ENCODE measurements around the gene DISC1. TPM values are rescaled to one million over a fixed set of nuclear protein-coding genes. Genes with fewer than 3 reads are reported as not detected.

Gene DISC1
- polyA plus RNA-seq, 3 donors, result 5.5 to 14.7 (median 5.8) TPM

- intact Hi-C loops (cut with micrococcal nuclease), result no loop called here
- no peak overlapping the region for H3K9ac ChIP-seq (ENCODE audit: insufficient read depth, low read length, poor library complexity, severe bottlenecking)
- H3K27ac Mint-ChIP-seq, result peak overlapping the region in 3 of 7 donors; percentile 43 to 59 (median 49)
- H4K20me1 ChIP-seq (ENCODE audit: insufficient read depth, low read length), result peaks cover 25% of the 10 kb centered on the region
- no peak for TF ChIP-seq CTCF (IDR thresholded peaks at IDR 0.05)
- peaks cover 20 to 25% of the 10 kb centered on the region in 2 donors for H3K36me3 Mint-ChIP-seq
- no peak overlapping the region for H3K4me2 ChIP-seq (replicated peaks; ENCODE audit: extremely low read depth, low read length, poor library complexity, severe bottlenecking)
- H2AFZ ChIP-seq (ENCODE audit: insufficient read depth, low read depth, low read length, poor library complexity, severe bottlenecking), result no peak overlapping the region
- no peak overlapping the region for H3K4me3 Mint-ChIP-seq
- H3K9me3 Mint-ChIP-seq, result peaks cover 0 to 10% (median 6%) of the 10 kb centered on the region in 7 donors
- H3K4me1 Mint-ChIP-seq, result peaks cover 42% of the 10 kb centered on the region
- H3K9me3 ChIP-seq (replicated peaks in 1 of 2; ENCODE audit: control insufficient read depth in 1 of 2, insufficient read depth in 1 of 2, low read length in 2 of 2), result peaks cover 0 to 8% of the 10 kb centered on the region in 2 donors
- peaks cover 0 to 2% (median 0%) of the 10 kb centered on the region in 3 donors for H3K27me3 Mint-ChIP-seq (ENCODE audit: low read depth in 3 of 3)
- WGBS (ENCODE audit: insufficient coverage), result 100% methylated on average over 1 of the region's 2 CpGs
- H3K27ac ChIP-seq (ENCODE audit: low read depth in 1 of 2, low read length in 2 of 2), result peak overlapping the region in 1 of 2 donors; percentile 40
- DNase-seq, result no peak
- H3K27me3 ChIP-seq (ENCODE audit: control insufficient read depth in 2 of 2, insufficient read depth in 2 of 2, low read length in 2 of 2), result no peaks in the 10 kb centered on the region
- H3K4me3 ChIP-seq (replicated peaks in 1 of 3; ENCODE audit: low read depth in 2 of 3, low read length in 3 of 3), result no peak overlapping the region
- peaks cover 12 to 20% of the 10 kb centered on the region in 2 donors for H3K36me3 ChIP-seq (replicated peaks in 1 of 2; ENCODE audit: control insufficient read depth in 1 of 2, insufficient read depth in 2 of 2, low read length in 2 of 2)
- peaks cover 37% of the 10 kb centered on the region for H3K79me2 ChIP-seq (ENCODE audit: insufficient read depth, low read length)
- H3K4me1 ChIP-seq (ENCODE audit: control insufficient read depth in 1 of 2, insufficient read depth in 2 of 2, low read length in 2 of 2), result peaks cover 25 to 30% of the 10 kb centered on the region in 2 donors
These were observed 122.3 kb downstream of the DISC1 start for GRCh38 chr1:231748760-231749415.

- no peak for DNase-seq
- no peak overlapping the region for H3K9ac ChIP-seq (ENCODE audit: insufficient read depth, low read length, poor library complexity, severe bottlenecking)
- peak overlapping the region; percentile 34 to 78 for H3K27ac ChIP-seq (ENCODE audit: low read depth in 1 of 2, low read length in 2 of 2)
- Mint-ChIP-seq H3K27ac (peak overlapping the region; percentile 80 to 94 (median 90)), H3K4me3 (no peak overlapping the region), H3K27me3 (ENCODE audit: low read depth in 3 of 3) (peaks cover 0 to 2% (median 0%) of the 10 kb centered on the region in 3 donors), H3K36me3 (peaks cover 27 to 37% of the 10 kb centered on the region in 2 donors), H3K9me3 (peaks cover 0 to 10% (median 7%) of the 10 kb centered on the region in 7 donors), H3K4me1 (peaks cover 42% of the 10 kb centered on the region)
- H4K20me1 ChIP-seq (ENCODE audit: insufficient read depth, low read length), result peaks cover 18% of the 10 kb centered on the region
- H2AFZ ChIP-seq (ENCODE audit: insufficient read depth, low read depth, low read length, poor library complexity, severe bottlenecking), result no peak overlapping the region
- WGBS (ENCODE audit: insufficient coverage), result no CpG with 5 or more reads among the region's 2 CpGs
- H3K9me3 ChIP-seq (replicated peaks in 1 of 2; ENCODE audit: control insufficient read depth in 1 of 2, insufficient read depth in 1 of 2, low read length in 2 of 2), result peaks cover 0 to 8% of the 10 kb centered on the region in 2 donors
- no peaks in the 10 kb centered on the region for H3K27me3 ChIP-seq (ENCODE audit: control insufficient read depth in 2 of 2, insufficient read depth in 2 of 2, low read length in 2 of 2)
- peaks cover 16 to 33% of the 10 kb centered on the region in 2 donors for H3K36me3 ChIP-seq (replicated peaks in 1 of 2; ENCODE audit: control insufficient read depth in 1 of 2, insufficient read depth in 2 of 2, low read length in 2 of 2)
- H3K4me1 ChIP-seq (ENCODE audit: control insufficient read depth in 1 of 2, insufficient read depth in 2 of 2, low read length in 2 of 2), result peaks cover 25 to 30% of the 10 kb centered on the region in 2 donors
- intact Hi-C loops (cut with micrococcal nuclease), result no loop called here
- H3K79me2 ChIP-seq (ENCODE audit: insufficient read depth, low read length), result peaks cover 37% of the 10 kb centered on the region
- no peak for TF ChIP-seq CTCF (IDR thresholded peaks at IDR 0.05)
- H3K4me3 ChIP-seq (replicated peaks in 1 of 3; ENCODE audit: low read depth in 2 of 3, low read length in 3 of 3), result peak overlapping the region in 1 of 3 experiments; percentile 28
- peak overlapping the region; percentile 43 for H3K4me2 ChIP-seq (replicated peaks; ENCODE audit: extremely low read depth, low read length, poor library complexity, severe bottlenecking)
These were observed 123.7 kb downstream of the DISC1 start for GRCh38 chr1:231750296-231750695.

All from CD14-positive monocyte (primary cell).